Central memory CD8-positive, alpha-beta T cell (primary cell): ENCODE measurements around the gene ARSH.
"Not testable (repeated sequence)": the region's sequence is repeated elsewhere in the genome, so short reads cannot be mapped to it uniquely, and the experiment has no call there.

Experiments
- ATAC-seq: fragments of 150-1000 bp; cut with Tn5 transposase; replicated peaks from 2 replicates; pipeline ENCODE4 v1.10.0; 2022; ENCODE audit warnings: mild to moderate bottlenecking, moderate FRiP score, moderate number of reproducible peaks; ENCODE audit not compliant: poor library complexity, severe bottlenecking; ENCODE audit errors: extremely low read depth
- DNase-seq, 2 donors: peaks; one replicate each; pipeline ENCODE4 v3.0.0; 2021; ENCODE audit warnings: low spot score in 2 of 2
- H3K27ac Mint-ChIP-seq: one replicate; pipeline ENCODE4 v1.8.0; 2022; ENCODE audit warnings: low read depth, mild to moderate bottlenecking, moderate library complexity, mixed read lengths
- H3K27me3 Mint-ChIP-seq: one replicate; pipeline ENCODE4 v1.8.0; 2022; ENCODE audit warnings: mixed read lengths
- H3K36me3 Mint-ChIP-seq: one replicate; pipeline ENCODE4 v1.8.0; 2022; ENCODE audit warnings: mild to moderate bottlenecking, moderate library complexity, mixed read lengths; ENCODE audit not compliant: insufficient read depth
- H3K4me1 Mint-ChIP-seq: one replicate; pipeline ENCODE4 v1.8.0; 2022; ENCODE audit warnings: mixed read lengths
- H3K4me3 Mint-ChIP-seq: one replicate; pipeline ENCODE4 v1.8.0; 2022; ENCODE audit warnings: mild to moderate bottlenecking, moderate library complexity, mixed read lengths
- H3K9me3 Mint-ChIP-seq: one replicate; pipeline ENCODE4 v1.8.0; 2022; ENCODE audit warnings: mixed read lengths

The ARSH gene

GRCh38 chrX:3050523-3051175 lies 44.3 kb downstream of the ARSH start:
- not testable (repeated sequence) for H3K9me3 Mint-ChIP-seq, H3K27me3 Mint-ChIP-seq, H3K36me3 Mint-ChIP-seq, H3K27ac Mint-ChIP-seq, ATAC-seq, H3K4me3 Mint-ChIP-seq, DNase-seq, H3K4me1 Mint-ChIP-seq

- Mint-ChIP-seq H3K27me3 (no peaks in the 10 kb centered on the region), H3K4me3 (no peak overlapping the region), H3K36me3 (no peaks in the 10 kb centered on the region), H3K27ac (no peak overlapping the region), H3K9me3 (no peaks in the 10 kb centered on the region), H3K4me1 (no peaks in the 10 kb centered on the region)
- DNase-seq (no peak), ATAC-seq (no peak)
Measured at GRCh38 chrX:3052860-3053259, 46.5 kb downstream of the ARSH start.

DNA sequence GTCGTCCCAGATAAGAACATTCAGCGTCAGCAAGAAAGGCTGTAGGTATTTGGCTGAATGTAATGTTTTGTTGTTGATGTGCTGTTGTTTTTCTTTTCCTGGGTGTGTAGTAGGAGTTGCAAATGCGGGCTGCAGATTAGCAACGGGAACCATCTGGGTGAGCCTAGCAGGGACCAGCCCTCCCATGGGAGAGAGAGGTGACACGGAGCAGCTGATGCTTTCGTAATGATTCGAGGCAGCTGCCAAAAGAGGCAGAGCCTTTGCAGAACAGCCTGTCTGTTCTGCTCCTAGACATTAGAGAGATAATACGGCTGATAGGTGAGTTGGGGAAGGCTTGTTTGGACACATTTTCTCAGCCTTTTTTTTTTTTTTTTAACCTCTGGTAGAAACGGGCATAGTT lies 60.2 kb downstream of the ARSH start:
- Mint-ChIP-seq H3K4me1 (no peaks in the 10 kb centered on the region), H3K27ac (no peak overlapping the region), H3K9me3 (no peaks in the 10 kb centered on the region), H3K4me3 (no peak overlapping the region), H3K36me3 (no peaks in the 10 kb centered on the region), H3K27me3 (no peaks in the 10 kb centered on the region)
- ATAC-seq (no peak), DNase-seq (no peak)

- no peak for DNase-seq
- no peak overlapping the region for H3K4me3 Mint-ChIP-seq
- no peaks in the 10 kb centered on the region for H3K4me1 Mint-ChIP-seq
- peaks cover 19% of the 10 kb centered on the region for H3K27me3 Mint-ChIP-seq
- no peak for ATAC-seq
- no peaks in the 10 kb centered on the region for H3K36me3 Mint-ChIP-seq
- H3K27ac Mint-ChIP-seq = no peak overlapping the region
- no peaks in the 10 kb centered on the region for H3K9me3 Mint-ChIP-seq
Measured at GRCh38 chrX:3075959-3076358, 69.6 kb downstream of the ARSH start.

GRCh38 chrX:3076416-3076991 lies 70.2 kb downstream of the ARSH start:
- Mint-ChIP-seq H3K27ac (no peak overlapping the region), H3K4me1 (no peaks in the 10 kb centered on the region), H3K27me3 (peaks cover 19% of the 10 kb centered on the region), H3K9me3 (no peaks in the 10 kb centered on the region), H3K4me3 (no peak overlapping the region), H3K36me3 (no peaks in the 10 kb centered on the region)
- DNase-seq (no peak), ATAC-seq (no peak)
